ENCODE measurements around the gene TTC28. TPM values are rescaled to one million over a fixed set of nuclear protein-coding genes. Genes with fewer than 3 reads are reported as not detected.
"Not testable (repeated sequence)": the region's sequence is repeated elsewhere in the genome, so short reads cannot be mapped to it uniquely, and the experiment has no call there.

The TTC28 gene
- polyA plus RNA-seq, 4 donors: 28.9 to 32.9 (median 31.0) TPM

- no peak for DNase-seq (ENCODE audit: low read depth in 4 of 4, low spot score in 3 of 4)
Measured at GRCh38 chr22:28091486-28091885, 588.2 kb downstream of the TTC28 start.

- not testable (repeated sequence) for DNase-seq (ENCODE audit: low read depth in 4 of 4, low spot score in 3 of 4)
Measured at GRCh38 chr22:28089541-28089940, 590.1 kb downstream of the TTC28 start.

GRCh38 chr22:28077166-28077565 lies 602.5 kb downstream of the TTC28 start:
- DNase-seq (ENCODE audit: low read depth in 4 of 4, low spot score in 3 of 4): no peak

GRCh38 chr22:28075358-28075981 lies 604.2 kb downstream of the TTC28 start:
- DNase-seq (ENCODE audit: low read depth in 4 of 4, low spot score in 3 of 4): peak in 1 of 4 donors; percentile 14

GRCh38 chr22:28074526-28074925 lies 605.1 kb downstream of the TTC28 start:
- no peak for DNase-seq (ENCODE audit: low read depth in 4 of 4, low spot score in 3 of 4)

GRCh38 chr22:28072066-28072465 lies 607.6 kb downstream of the TTC28 start:
- no peak for DNase-seq (ENCODE audit: low read depth in 4 of 4, low spot score in 3 of 4)

GRCh38 chr22:28068826-28069225 lies 610.8 kb downstream of the TTC28 start:
- no peak for DNase-seq (ENCODE audit: low read depth in 4 of 4, low spot score in 3 of 4)

GRCh38 chr22:28064920-28065319 lies 614.7 kb downstream of the TTC28 start:
- DNase-seq (ENCODE audit: low read depth in 4 of 4, low spot score in 3 of 4): no peak

- DNase-seq (ENCODE audit: low read depth in 4 of 4, low spot score in 3 of 4): no peak
Measured at GRCh38 chr22:28063656-28064055, 616.0 kb downstream of the TTC28 start.

GRCh38 chr22:28060594-28060993 lies 619.0 kb downstream of the TTC28 start:
- not testable (repeated sequence) for DNase-seq (ENCODE audit: low read depth in 4 of 4, low spot score in 3 of 4)

GRCh38 chr22:28058036-28058435 lies 621.6 kb downstream of the TTC28 start:
- DNase-seq (ENCODE audit: low read depth in 4 of 4, low spot score in 3 of 4): no peak

GRCh38 chr22:28054819-28055208 lies 624.8 kb downstream of the TTC28 start:
- DNase-seq (ENCODE audit: low read depth in 4 of 4, low spot score in 3 of 4): no peak

- DNase-seq (ENCODE audit: low read depth in 4 of 4, low spot score in 3 of 4): no peak
Measured at GRCh38 chr22:28053896-28054818, 625.5 kb downstream of the TTC28 start.

- DNase-seq (ENCODE audit: low read depth in 4 of 4, low spot score in 3 of 4): no peak
Measured at GRCh38 chr22:28052825-28053269, 626.8 kb downstream of the TTC28 start.

GRCh38 chr22:28051787-28052356 lies 627.8 kb downstream of the TTC28 start:
- peak in 1 of 4 donors; percentile 66 for DNase-seq (ENCODE audit: low read depth in 4 of 4, low spot score in 3 of 4)

GRCh38 chr22:28051091-28051786 lies 628.4 kb downstream of the TTC28 start:
- DNase-seq (ENCODE audit: low read depth in 4 of 4, low spot score in 3 of 4): no peak

GRCh38 chr22:28048529-28048928 lies 631.1 kb downstream of the TTC28 start:
- DNase-seq (ENCODE audit: low read depth in 4 of 4, low spot score in 3 of 4): no peak

- no peak for DNase-seq (ENCODE audit: low read depth in 4 of 4, low spot score in 3 of 4)
Measured at GRCh38 chr22:28047740-28048139, 631.9 kb downstream of the TTC28 start.

- no peak for DNase-seq (ENCODE audit: low read depth in 4 of 4, low spot score in 3 of 4)
Measured at GRCh38 chr22:28046100-28046499, 633.5 kb downstream of the TTC28 start.

GRCh38 chr22:28044546-28045173 lies 635.0 kb downstream of the TTC28 start:
- DNase-seq (ENCODE audit: low read depth in 4 of 4, low spot score in 3 of 4): no peak

All from right renal pelvis (tissue), 4 donors.